LNCAP (cell line): ENCODE results near the gene ENG.

Experiments
- TF ChIP-seq, protein P1 (sequence below): fragments of 450-650 bp; IDR thresholded peaks from 2 replicates; pipeline ENCODE4 v1.5.1; 2017; ENCODE audit warnings: mild to moderate bottlenecking

Gene ENG

DNA sequence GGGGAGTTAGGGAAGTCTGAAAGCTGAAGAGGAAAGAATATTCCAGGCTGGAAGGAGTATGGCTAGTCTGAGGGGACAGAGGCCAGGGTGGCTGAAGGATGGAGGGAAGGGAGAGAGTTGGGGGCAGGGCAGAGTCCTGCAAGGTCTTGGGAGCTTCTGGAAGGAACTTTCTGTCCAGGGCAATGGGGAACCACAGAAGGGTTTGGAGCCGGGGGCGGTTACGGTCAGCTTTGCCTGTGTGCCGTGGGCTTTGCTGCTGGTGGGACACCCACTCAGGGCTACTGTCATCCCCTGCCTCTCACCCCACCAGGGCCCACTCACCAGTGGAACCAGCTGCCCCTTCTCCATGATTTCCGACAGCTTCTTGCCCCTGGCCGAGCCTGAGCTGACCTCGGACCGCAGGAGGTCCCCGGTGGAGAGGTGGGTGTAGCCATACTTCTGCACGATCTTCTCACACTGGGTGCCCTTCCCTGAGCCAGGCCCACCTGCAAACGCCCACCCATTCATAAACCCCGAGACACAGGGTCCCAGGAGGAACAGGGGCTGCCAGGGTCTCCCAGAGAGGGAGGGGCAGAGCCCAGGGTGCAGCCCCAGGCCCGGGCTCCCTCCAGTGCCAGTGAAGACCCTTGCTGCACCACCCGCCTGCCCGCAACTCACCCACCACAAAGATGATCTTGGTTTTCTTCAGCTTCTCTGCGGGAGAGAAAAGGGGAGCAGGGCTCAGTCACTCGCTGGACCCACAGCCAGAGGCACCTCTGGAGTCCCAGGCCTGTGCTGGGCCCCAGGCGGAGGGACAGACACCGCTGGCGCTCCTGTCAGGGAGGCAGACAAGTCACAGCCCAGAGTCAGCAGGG is 18.1 kb upstream of the ENG start:
- TF ChIP-seq, protein P1, sequence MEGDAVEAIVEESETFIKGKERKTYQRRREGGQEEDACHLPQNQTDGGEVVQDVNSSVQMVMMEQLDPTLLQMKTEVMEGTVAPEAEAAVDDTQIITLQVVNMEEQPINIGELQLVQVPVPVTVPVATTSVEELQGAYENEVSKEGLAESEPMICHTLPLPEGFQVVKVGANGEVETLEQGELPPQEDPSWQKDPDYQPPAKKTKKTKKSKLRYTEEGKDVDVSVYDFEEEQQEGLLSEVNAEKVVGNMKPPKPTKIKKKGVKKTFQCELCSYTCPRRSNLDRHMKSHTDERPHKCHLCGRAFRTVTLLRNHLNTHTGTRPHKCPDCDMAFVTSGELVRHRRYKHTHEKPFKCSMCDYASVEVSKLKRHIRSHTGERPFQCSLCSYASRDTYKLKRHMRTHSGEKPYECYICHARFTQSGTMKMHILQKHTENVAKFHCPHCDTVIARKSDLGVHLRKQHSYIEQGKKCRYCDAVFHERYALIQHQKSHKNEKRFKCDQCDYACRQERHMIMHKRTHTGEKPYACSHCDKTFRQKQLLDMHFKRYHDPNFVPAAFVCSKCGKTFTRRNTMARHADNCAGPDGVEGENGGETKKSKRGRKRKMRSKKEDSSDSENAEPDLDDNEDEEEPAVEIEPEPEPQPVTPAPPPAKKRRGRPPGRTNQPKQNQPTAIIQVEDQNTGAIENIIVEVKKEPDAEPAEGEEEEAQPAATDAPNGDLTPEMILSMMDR: no peak

DNA sequence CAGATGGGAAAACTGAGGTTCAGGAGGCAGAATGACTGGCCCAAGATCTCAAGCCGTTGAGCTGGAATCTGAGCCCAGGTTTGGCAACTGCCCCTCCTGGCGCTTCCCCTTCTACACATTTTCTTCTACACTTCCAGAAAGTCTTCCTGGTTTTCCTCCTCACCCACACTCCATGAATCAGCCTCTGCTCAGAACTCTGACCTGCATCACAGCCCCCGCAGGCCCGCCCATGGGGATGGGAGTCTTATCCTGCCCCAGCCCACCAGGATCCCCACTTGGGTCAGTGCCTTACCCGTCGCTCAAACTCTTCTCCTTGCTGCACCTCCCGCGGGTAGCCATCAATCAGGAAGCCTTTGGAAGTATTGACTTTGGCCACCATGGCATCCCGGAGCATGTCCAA is 17.1 kb upstream of the ENG start:
- TF ChIP-seq, protein P1: no peak

DNA sequence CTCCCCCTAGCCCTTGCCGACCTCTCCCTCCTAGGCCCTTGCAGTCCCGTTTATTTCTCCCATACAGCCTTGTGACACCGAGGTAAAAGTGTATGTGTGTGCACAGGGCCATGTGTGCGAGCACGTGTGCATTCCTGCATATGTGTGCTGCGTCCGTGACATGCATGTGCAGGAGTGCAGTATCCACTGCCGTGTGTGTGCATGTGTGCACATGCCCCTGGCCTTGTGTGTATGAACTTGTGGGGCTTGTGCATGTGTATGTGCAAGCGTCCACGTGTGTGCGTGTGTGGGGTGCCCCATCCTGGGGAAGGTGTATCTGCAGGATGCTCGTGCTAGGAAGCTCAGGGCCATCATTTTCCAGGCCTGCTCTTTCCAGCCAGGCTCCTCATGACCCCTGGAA is 16.4 kb upstream of the ENG start:
- TF ChIP-seq, protein P1: no peak

DNA sequence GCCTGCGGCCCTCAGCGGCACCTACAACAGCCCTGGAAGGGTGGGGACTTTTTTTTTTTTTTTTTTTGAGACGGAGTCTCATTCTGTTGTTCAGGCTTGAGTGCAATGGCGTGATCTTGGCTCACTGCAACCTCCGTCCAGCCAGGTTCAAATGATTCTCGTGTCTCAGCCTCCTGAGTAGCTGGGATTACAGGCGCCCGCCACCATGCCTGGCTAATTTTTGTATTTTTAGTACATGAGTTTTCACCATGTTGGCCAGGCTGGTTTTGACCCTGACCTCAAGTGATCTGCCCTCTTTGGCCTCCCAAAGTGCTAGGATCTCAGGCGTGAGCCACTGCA is 15.7 kb upstream of the ENG start:
- TF ChIP-seq, protein P1: peak; percentile 17

DNA sequence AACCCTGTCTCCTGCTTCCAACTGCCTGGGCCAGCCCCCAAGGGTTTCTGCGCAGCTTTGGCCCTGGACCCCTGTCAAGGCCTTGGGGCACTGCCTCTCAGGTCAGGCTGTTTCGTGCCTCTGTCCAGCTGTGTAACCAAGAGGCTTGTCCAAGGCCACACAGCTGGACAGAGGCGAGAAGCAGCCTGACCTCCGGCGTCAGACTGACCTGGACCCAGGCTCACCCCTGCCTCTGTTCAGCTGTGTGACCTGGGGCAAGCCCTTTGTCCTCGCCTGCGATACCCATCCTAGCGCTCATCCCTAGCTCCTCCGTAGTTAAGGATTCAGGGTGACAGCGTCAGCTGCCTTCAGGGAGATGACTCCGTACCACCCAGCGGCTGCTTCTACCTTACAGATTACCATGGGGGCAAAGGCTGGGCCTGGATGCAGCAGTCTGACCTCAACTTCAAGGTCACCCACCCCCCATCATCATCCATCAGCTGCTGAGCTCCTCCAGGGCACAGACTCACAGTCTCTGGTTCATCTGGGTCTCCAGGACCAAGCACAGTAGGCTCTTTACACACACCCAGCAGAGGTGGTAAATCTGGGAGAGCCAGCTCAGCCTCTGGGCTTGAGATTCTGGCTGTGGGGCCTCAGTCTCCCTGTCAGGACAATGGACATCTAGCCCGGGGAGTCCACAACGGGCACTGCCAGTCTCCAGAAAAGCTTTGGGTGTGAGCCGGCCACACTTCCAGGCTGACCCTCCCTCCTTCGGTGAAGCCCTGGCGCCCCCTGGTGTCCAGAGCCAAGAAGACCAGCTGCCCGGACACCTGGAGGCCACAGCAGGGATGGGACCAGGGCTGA is 15.1 kb upstream of the ENG start:
- TF ChIP-seq, protein P1: peak; percentile 85

DNA sequence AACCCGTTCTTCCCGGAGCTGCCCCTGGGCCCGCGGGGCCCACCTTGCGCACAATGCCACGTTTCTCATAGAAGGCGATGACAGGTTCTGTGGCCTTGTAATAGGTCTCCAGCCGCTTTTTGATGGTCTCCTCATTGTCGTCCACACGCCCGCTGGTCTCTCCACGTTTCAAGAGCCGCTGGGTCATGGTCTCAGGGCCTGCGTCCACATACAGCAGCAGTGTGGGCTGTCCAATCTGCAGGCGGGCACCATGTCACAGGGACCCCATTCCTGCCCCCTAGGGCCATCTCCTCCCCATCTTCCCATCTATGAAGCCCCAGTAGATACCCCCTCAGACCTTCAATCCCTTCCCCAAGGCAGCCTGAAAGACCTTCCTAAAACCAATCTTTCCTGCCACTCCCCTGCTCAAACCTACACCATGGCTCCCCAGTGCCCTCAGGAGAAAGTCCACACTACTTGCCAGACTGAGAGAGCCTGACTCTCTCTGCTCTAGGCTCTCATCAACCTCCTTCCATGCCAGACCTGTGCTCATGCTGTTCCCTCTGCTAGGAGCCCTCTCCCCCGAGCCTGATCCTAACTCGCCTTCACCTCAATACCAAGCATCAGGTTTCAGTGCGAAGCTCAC is 13.9 kb upstream of the ENG start:
- TF ChIP-seq, protein P1: no peak

DNA sequence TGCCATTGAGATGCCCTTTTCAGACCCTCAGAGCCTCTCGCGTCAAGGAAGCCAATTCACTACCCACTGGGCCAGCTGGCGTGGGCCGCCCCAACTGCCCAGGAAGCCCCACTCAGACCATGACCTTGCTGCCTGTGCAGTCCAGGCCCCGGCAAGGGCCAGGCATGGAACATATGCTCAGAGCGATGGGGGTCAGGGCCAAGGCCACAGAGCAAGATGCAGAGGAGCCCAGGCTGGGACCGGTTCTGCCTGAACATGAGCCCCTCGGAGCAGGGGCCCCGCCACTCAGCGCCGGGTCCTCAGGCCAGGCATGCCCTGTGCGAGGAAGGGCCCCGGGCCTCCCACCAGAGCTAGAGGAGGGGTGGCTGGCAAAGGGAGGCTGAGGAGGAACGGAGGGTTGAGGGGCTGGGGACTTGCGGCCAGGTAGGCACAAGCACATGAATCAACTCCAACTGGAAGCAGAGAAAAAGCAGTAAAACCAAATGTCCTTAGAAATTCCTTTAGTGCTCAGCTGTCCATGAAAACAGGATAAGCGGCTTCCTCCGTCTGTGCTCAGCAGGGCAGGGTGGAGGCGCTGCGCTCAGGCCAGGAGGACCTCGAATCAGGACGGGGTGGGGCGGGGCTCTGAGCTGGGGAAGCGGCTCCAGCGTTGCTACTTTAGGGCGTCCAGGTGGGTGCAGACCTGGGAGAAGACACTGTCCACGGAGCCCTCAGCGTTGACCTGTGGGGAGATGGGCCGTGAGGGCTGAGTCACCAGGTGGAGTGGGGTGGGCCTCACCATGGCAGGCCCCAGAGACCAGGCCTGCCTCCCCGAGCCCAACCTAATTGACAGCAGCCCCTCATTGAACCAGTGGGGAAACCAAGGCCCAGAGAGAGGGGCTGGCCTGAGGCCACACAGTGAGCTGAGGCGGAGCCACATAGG is 13.2 kb upstream of the ENG start:
- TF ChIP-seq, protein P1: no peak
